ES-I3 (cell line): ENCODE results near the gene CD99.

Experiments used
- H3K36me3 ChIP-seq: 2 replicates; pipeline ENCODE4 v1.6.1; 2013; ENCODE audit warnings: mild to moderate bottlenecking, low read length, control low read depth, moderate library complexity; ENCODE audit not compliant: insufficient read depth
- H3K4me1 ChIP-seq: 2 replicates; pipeline ENCODE4 v1.6.1; 2013; ENCODE audit warnings: mild to moderate bottlenecking, control low read depth, low read length; ENCODE audit not compliant: insufficient read depth
- H3K9ac ChIP-seq: 2 replicates; pipeline ENCODE4 v1.6.1; 2013; ENCODE audit warnings: low read depth, mild to moderate bottlenecking, low read length, moderate library complexity
- H3K9me3 ChIP-seq: 2 replicates; pipeline ENCODE4 v1.6.1; 2013; ENCODE audit warnings: mild to moderate bottlenecking, low read length, moderate library complexity; ENCODE audit not compliant: control insufficient read depth, insufficient read depth

The CD99 gene, protein sequence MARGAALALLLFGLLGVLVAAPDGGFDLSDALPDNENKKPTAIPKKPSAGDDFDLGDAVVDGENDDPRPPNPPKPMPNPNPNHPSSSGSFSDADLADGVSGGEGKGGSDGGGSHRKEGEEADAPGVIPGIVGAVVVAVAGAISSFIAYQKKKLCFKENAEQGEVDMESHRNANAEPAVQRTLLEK

DNA sequence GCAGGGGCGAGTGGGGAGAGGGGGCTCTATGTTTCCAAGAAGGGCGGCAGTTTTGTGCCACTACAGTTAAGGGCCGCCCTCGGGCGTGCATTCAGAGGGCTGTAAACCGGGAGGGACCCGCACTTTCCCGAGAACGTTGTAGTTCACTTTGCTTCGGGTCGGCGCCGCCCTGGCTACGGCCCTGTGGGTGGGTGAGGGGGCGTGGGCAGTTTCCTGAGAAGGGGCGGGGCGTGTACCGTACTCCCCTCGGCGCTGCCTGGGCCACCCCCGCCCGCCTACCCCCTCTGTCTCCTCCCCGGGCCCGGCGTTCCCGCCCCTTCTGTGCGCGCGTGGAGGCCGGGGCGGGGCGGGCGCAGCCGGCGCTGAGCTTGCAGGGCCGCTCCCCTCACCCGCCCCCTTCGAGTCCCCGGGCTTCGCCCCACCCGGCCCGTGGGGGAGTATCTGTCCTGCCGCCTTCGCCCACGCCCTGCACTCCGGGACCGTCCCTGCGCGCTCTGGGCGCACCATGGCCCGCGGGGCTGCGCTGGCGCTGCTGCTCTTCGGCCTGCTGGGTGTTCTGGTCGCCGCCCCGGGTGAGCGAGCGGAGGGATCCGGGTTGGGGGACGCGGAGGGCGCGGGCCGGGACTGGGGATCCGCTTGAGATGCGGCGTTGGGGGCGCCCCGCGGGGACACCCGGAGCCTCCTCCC lies at the start of gene CD99:
Gene CD99 (plus strand): TSS at position 440 of the 687 bp plus-strand sequence. CDS start 66 bp downstream, at position 506.
- Histone ChIP-seq H3K9ac (peak within 1 kb of the TSS; percentile 89), H3K9me3 (no peaks in the 10 kb centered on the region), H3K36me3 (no peaks in the 10 kb centered on the region), H3K4me1 (peaks cover 15% of the 10 kb centered on the region; the same call in 1 of the 2 replicates)

GRCh38 chrX:2642146-2642545 lies 48.9 kb upstream of the CD99 start:
- peaks cover 5% of the 10 kb centered on the region; the same call in 1 of the 2 replicates for H3K36me3 ChIP-seq
- no peaks in the 10 kb centered on the region for H3K4me1 ChIP-seq
- H3K9ac ChIP-seq: no peak overlapping the region
- H3K9me3 ChIP-seq: no peaks in the 10 kb centered on the region

DNA sequence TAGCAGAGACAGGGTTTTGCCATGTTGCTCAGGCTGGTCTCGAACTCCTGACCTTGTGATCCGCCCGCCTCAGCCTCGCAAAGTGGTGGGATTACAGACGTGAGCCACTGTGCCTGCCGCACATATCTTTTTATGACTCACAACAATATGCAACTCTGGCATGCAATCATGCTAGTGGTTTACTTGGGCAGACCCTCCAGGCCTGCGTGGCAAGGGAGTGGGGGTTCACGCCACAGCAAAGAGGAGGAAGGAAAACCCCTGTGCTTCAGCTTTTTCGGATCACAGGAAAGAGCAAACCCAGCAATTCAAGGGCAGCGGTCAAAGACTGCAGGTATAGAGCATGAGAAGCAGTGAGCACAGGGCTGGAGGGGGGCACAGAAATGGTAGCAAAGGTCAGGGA lies 48.3 kb upstream of the CD99 start:
- Histone ChIP-seq H3K9me3 (no peaks in the 10 kb centered on the region), H3K4me1 (no peaks in the 10 kb centered on the region), H3K9ac (no peak overlapping the region), H3K36me3 (peaks cover 5% of the 10 kb centered on the region)

GRCh38 chrX:2643880-2644279 lies 47.2 kb upstream of the CD99 start:
- H3K36me3 ChIP-seq: peaks cover 5% of the 10 kb centered on the region
- no peaks in the 10 kb centered on the region for H3K4me1 ChIP-seq
- H3K9me3 ChIP-seq: no peaks in the 10 kb centered on the region
- no peak overlapping the region for H3K9ac ChIP-seq

GRCh38 chrX:2645563-2645962 lies 45.5 kb upstream of the CD99 start:
- Histone ChIP-seq H3K4me1 (no peaks in the 10 kb centered on the region), H3K36me3 (peaks cover 5% of the 10 kb centered on the region), H3K9me3 (no peaks in the 10 kb centered on the region), H3K9ac (no peak overlapping the region)

DNA sequence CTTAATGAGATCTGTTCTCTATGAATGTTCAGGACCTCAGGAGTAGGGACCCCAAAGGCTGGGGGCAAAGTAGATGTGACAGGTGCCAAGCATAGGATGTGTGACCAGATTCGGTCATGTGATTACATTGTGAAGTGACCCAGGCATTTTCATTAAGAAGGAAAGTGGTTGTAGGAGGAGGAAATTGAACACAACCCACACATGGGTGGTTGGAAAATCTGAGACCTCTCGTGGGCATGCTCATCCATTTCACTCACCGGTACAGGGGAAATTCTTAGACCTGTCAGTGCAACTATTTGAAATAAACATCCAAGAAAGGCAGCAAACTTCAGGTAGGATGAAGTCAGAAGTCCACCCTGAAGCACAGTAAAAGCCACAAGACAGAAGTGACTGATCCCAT lies 43.5 kb upstream of the CD99 start:
- no peaks in the 10 kb centered on the region for H3K9me3 ChIP-seq

DNA sequence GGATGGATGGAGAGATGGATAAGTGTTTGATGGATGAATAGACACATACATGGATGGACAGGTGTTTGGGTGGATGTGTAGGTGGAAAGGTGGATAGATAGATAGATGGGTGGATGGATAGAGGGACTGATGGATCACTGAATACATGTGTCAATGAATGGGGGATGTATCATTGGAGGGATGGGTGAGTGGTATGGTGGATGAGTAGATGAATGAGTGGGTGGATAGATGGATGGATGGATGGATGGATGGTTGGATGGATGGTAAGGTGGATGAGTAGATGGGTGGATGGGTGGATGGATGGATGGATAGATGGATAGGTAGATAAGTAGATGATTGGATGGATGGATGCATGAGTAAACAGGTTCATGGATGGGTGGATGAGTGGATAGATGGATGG lies 41.1 kb upstream of the CD99 start:
- Histone ChIP-seq H3K36me3 (peaks cover 2% of the 10 kb centered on the region; the same call in 1 of the 2 replicates), H3K9ac (no peak overlapping the region), H3K9me3 (no peaks in the 10 kb centered on the region), H3K4me1 (no peaks in the 10 kb centered on the region)

More for the DNA sequence above, 43.5 kb upstream of the CD99 start:
- H3K4me1 ChIP-seq: no peaks in the 10 kb centered on the region
- H3K9ac ChIP-seq: no peak overlapping the region
- no peaks in the 10 kb centered on the region; the same call in 1 of the 2 replicates for H3K36me3 ChIP-seq

- no peaks in the 10 kb centered on the region for H3K9me3 ChIP-seq
- H3K36me3 ChIP-seq: peaks cover 2% of the 10 kb centered on the region; the same call in 1 of the 2 replicates
- no peak overlapping the region for H3K9ac ChIP-seq
- H3K4me1 ChIP-seq: no peaks in the 10 kb centered on the region
These were observed 40.2 kb upstream of the CD99 start for GRCh38 chrX:2650865-2651264.

DNA sequence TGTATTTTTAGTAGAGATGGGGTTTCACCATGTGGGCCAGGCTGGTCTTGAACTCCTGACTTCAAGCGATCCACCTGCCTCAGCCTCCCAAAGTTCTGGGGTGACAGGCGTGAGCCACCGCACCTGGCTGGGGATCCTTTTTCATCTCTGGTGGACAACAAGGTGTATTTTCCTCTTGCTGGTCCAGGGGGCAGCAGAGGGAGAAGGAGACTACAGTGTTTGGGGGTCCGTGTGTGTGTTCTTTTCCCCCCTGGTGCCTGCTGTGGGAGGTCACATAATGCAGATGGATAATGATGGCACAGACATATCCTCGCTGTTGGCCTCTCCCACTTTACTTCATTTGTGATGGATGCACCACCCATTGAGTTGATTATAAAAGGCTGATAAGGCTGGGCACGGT lies 39.0 kb upstream of the CD99 start:
- no peak overlapping the region for H3K9ac ChIP-seq
- H3K36me3 ChIP-seq: peaks cover 2% of the 10 kb centered on the region; the same call in 1 of the 2 replicates
- no peaks in the 10 kb centered on the region for H3K4me1 ChIP-seq

GRCh38 chrX:2654436-2655340 lies 36.4 kb upstream of the CD99 start:
- no peaks in the 10 kb centered on the region for H3K4me1 ChIP-seq
- no peak overlapping the region for H3K9ac ChIP-seq
- no peaks in the 10 kb centered on the region for H3K9me3 ChIP-seq
- 0 out of 2 replicates have a peak, but pooled peaks cover 2% of the 10 kb centered on the region for H3K36me3 ChIP-seq

More for the DNA sequence above, 39.0 kb upstream of the CD99 start:
- no peaks in the 10 kb centered on the region for H3K9me3 ChIP-seq

GRCh38 chrX:2656257-2656836 lies 34.7 kb upstream of the CD99 start:
- Histone ChIP-seq H3K4me1 (no peaks in the 10 kb centered on the region), H3K9ac (no peak overlapping the region), H3K36me3 (0 out of 2 replicates have a peak, but pooled peaks cover 2% of the 10 kb centered on the region), H3K9me3 (no peaks in the 10 kb centered on the region)

DNA sequence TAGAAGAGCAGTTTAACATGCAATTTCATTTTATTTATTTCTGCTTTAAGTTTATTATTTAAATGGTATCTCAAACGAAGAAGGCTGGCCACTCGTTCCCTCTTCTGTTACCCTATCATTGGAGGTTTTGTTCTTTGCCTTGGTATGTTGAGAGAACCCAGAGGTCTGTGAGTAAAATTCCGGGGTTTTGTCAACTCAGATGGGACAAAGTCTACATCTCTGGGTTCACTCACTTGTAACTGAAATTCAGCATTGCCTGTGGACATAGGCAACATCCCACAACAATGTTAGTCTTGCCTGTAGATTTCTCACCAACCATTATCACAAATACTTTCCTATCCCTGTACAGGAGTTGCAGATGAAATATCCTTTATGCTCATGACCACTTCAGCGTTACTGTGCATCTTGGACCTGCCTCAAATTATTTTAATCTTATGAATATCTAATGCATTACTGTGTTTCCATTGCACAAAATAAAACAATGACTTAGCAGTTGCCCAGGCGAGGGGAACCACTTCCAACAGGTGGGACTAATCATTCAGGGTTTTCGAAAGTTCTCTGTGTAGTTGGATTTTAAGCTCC lies 33.5 kb upstream of the CD99 start:
- Histone ChIP-seq H3K36me3 (0 out of 2 replicates have a peak, but pooled peaks cover 2% of the 10 kb centered on the region), H3K4me1 (no peaks in the 10 kb centered on the region), H3K9ac (no peak overlapping the region)

DNA sequence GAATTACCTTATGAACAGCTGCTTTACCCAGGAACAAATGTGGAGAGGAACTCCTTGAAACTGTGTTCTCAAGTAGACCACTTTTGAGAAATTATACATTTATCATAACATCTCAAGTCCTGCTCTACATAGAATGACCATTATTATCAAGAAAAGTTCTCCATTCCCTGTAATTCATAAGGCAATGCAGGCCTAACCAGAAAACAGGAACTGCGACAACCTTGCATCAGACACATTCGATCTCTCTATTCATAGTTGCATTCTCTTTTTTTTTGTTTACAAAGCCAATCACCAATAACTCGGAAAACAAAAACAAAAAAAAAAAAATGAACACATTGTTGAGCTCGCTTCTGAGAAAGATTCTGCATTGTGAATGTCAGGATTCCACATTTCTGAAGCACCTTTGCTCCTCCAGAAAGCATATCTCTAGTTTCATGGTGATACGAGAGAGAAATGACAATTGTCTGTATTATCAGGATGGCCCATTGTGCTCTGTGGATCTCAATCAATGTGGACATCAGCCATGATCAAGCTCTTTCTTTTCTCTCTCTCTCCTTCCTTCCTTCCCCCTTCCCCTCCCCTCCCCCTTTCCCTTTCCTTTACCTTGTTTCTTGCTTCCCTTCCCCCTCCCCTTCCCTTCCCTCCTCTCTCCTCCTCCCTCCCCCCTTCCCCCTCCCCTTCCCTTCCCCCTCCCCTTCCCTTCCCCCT lies 32.4 kb upstream of the CD99 start:
- Histone ChIP-seq H3K36me3 (no peaks in the 10 kb centered on the region), H3K4me1 (no peaks in the 10 kb centered on the region), H3K9me3 (no peaks in the 10 kb centered on the region), H3K9ac (no peak overlapping the region)

More for the DNA sequence above, 33.5 kb upstream of the CD99 start:
- no peaks in the 10 kb centered on the region for H3K9me3 ChIP-seq
